NCI-H226 (cell line): Measurements from ENCODE around the gene RTN4RL2.

Experiments used
- DNase-seq: peaks from one replicate; pipeline ENCODE4 v3.0.0-alpha.2; 2015

RTN4RL2 gene

GRCh38 chr11:57463671-57464538 lies 3.6 kb downstream of the RTN4RL2 start:
- DNase-seq, result no peak

GRCh38 chr11:57464539-57465181 lies 4.3 kb downstream of the RTN4RL2 start:
- DNase-seq, result no peak

- no peak for DNase-seq
Measured at GRCh38 chr11:57466680-57467079, 6.4 kb downstream of the RTN4RL2 start.

GRCh38 chr11:57467508-57468157 lies 7.3 kb downstream of the RTN4RL2 start:
- no peak for DNase-seq

GRCh38 chr11:57468276-57468675 lies 7.9 kb downstream of the RTN4RL2 start:
- no peak for DNase-seq

GRCh38 chr11:57469268-57469667 lies 8.9 kb downstream of the RTN4RL2 start:
- no peak for DNase-seq

- peak; percentile 33 for DNase-seq
Measured at GRCh38 chr11:57471496-57471895, 11.2 kb downstream of the RTN4RL2 start.

GRCh38 chr11:57473285-57473841 lies 13.0 kb downstream of the RTN4RL2 start:
- no peak for DNase-seq

GRCh38 chr11:57474017-57474802 lies 13.9 kb downstream of the RTN4RL2 start:
- DNase-seq, result peak; percentile 69

GRCh38 chr11:57474803-57475115 lies 14.4 kb downstream of the RTN4RL2 start:
- no peak for DNase-seq

GRCh38 chr11:57475191-57475590 lies 14.9 kb downstream of the RTN4RL2 start:
- peak; percentile 43 for DNase-seq

- no peak for DNase-seq
Measured at GRCh38 chr11:57475671-57476046, 15.3 kb downstream of the RTN4RL2 start.

GRCh38 chr11:57476047-57476756 lies 15.9 kb downstream of the RTN4RL2 start:
- DNase-seq, result no peak

GRCh38 chr11:57476757-57477506 lies 16.6 kb downstream of the RTN4RL2 start:
- DNase-seq, result no peak

- no peak for DNase-seq
Measured at GRCh38 chr11:57477507-57478189, 17.3 kb downstream of the RTN4RL2 start.

- no peak for DNase-seq
Measured at GRCh38 chr11:57479021-57479663, 18.8 kb downstream of the RTN4RL2 start.

GRCh38 chr11:57479911-57480310 lies 19.6 kb downstream of the RTN4RL2 start:
- no peak for DNase-seq

GRCh38 chr11:57480409-57481137 lies 20.2 kb downstream of the RTN4RL2 start:
- DNase-seq, result peak; percentile 47

GRCh38 chr11:57481315-57481714 lies 21.0 kb downstream of the RTN4RL2 start:
- DNase-seq, result no peak
